Activated naive CD8-positive, alpha-beta T cell treated with anti-CD3 and anti-CD28 coated beads for 36 hours (primary cell): ENCODE measurements around the gene PMM1. TPM values are rescaled to one million over a fixed set of nuclear protein-coding genes. Genes with fewer than 3 reads are reported as not detected.
"Not testable (repeated sequence)": the region's sequence is repeated elsewhere in the genome, so short reads cannot be mapped to it uniquely, and the experiment has no call there.

ENCODE experiments used
- DNase-seq: peaks from one replicate; pipeline ENCODE4 v3.0.0; 2021
- H3K27ac Mint-ChIP-seq: one replicate; pipeline ENCODE4 v1.8.0; 2022; ENCODE audit warnings: mild to moderate bottlenecking, moderate library complexity, mixed read lengths
- H3K27me3 Mint-ChIP-seq: one replicate; pipeline ENCODE4 v1.8.0; 2022; ENCODE audit warnings: mild to moderate bottlenecking, mixed read lengths
- H3K36me3 Mint-ChIP-seq: one replicate; pipeline ENCODE4 v1.8.0; 2021; ENCODE audit warnings: mild to moderate bottlenecking, mixed read lengths
- H3K4me1 Mint-ChIP-seq: one replicate; pipeline ENCODE4 v1.8.0; 2021; ENCODE audit warnings: mixed read lengths
- H3K4me3 Mint-ChIP-seq: one replicate; pipeline ENCODE4 v1.8.0; 2022; ENCODE audit warnings: mild to moderate bottlenecking, moderate library complexity, mixed read lengths
- H3K9me3 Mint-ChIP-seq: one replicate; pipeline ENCODE4 v1.8.0; 2022; ENCODE audit warnings: mixed read lengths
- total RNA-seq, 2 experiments: library from RNA; stranded (reverse); gene quantifications; one replicate each; pipeline ENCODE4 v1.2.3, GENCODE V29; 2021

PMM1 gene
- total RNA-seq, 2 experiments from 2014 or later: 24.3 to 26.9 TPM

DNA sequence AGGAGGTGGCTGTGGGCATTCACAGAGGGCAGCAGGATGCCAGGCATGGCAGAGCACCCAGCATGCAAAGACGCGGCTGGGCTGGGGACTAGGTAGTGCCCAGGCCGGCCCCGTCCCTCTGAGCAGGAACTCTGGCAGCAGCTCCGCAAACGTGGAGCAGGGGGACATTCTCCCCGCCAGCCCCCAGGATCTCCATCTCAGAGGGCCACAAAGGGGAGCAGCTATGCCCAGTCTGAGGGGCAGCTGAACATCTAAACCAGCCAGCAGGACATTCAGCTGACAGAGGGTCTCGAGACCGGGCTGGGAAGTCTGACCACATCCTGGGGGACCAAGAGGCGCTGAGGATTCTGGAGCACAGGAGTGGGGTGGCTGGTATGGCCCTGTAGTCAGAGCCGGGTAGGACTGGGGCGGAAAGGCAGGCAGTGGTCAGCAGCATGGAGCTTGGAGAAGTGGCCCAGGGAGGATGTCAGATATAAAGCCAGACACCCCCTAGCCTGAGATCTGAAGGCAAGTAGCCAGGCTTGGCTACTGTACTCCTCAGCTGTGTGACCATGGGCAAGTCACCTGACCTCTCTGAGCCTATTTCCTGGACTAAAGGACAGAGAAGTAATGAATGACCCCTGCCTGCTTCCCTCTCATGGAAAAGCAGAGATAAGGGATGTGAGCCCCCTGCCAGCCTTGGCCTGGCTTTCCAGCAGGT is 10.2 kb downstream of the PMM1 start:
- Mint-ChIP-seq H3K27ac (peak overlapping the region; percentile 29), H3K4me1 (no peaks in the 10 kb centered on the region), H3K9me3 (no peaks in the 10 kb centered on the region), H3K36me3 (peaks cover 6% of the 10 kb centered on the region), H3K27me3 (no peaks in the 10 kb centered on the region), H3K4me3 (no peak overlapping the region)
- DNase-seq: no peak

DNA sequence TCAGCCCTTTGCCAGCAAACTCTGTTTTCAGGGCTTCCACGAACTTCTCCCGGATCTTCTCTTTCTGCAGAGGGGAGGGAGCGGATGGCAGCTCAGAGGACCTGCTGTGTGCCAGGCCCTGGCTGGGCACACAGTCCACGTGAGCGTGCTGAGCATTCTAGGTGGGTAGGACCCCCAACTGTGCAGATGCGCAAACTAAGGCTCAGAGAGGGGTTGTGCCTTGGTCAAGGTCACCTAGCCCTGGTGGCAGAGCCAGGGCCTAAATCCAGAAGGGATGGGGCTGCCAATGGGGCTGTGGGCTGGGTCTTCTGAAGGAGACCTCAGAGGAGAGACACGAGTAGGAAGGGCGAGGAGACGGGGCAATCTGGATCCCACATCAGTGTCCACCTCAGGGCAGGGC is 10.8 kb downstream of the PMM1 start:
- no peak overlapping the region for H3K27ac Mint-ChIP-seq
- no peak for DNase-seq

DNA sequence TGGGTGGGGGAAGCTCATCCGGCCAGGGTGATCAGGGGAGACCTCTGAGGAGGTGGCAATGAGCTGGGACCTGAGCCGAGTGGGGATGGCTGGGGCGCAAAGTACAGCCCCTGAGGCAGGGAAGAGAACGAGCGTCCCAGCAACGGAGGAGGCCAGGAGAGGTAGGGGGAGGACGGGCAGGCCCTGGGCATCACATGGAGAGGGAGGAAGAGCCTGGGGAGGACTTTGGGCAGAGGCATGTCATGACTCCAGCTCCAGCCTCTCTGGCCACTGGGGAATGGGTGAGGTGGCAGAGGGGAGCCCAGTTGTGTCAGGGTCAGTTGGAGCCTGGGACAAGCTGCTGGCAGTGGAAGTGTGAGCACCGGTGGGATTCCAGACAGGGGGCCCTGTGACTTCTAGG is 11.5 kb downstream of the PMM1 start:
- Mint-ChIP-seq H3K4me1 (no peaks in the 10 kb centered on the region), H3K27ac (no peak overlapping the region), H3K4me3 (no peak overlapping the region), H3K9me3 (no peaks in the 10 kb centered on the region), H3K36me3 (peaks cover 6% of the 10 kb centered on the region), H3K27me3 (no peaks in the 10 kb centered on the region)
- no peak for DNase-seq

More for the DNA sequence above, 10.8 kb downstream of the PMM1 start:
- Mint-ChIP-seq H3K4me3 (no peak overlapping the region), H3K9me3 (no peaks in the 10 kb centered on the region), H3K36me3 (peaks cover 6% of the 10 kb centered on the region), H3K27me3 (no peaks in the 10 kb centered on the region), H3K4me1 (no peaks in the 10 kb centered on the region)

GRCh38 chr22:41576877-41577276 is 12.8 kb downstream of the PMM1 start:
- no peak overlapping the region for H3K4me3 Mint-ChIP-seq
- no peaks in the 10 kb centered on the region for H3K4me1 Mint-ChIP-seq
- no peak overlapping the region for H3K27ac Mint-ChIP-seq
- no peaks in the 10 kb centered on the region for H3K9me3 Mint-ChIP-seq
- DNase-seq: peak; percentile 31
- H3K36me3 Mint-ChIP-seq: no peaks in the 10 kb centered on the region
- no peaks in the 10 kb centered on the region for H3K27me3 Mint-ChIP-seq

GRCh38 chr22:41575533-41575932 is 14.1 kb downstream of the PMM1 start:
- no peaks in the 10 kb centered on the region for H3K4me1 Mint-ChIP-seq
- DNase-seq: no peak

DNA sequence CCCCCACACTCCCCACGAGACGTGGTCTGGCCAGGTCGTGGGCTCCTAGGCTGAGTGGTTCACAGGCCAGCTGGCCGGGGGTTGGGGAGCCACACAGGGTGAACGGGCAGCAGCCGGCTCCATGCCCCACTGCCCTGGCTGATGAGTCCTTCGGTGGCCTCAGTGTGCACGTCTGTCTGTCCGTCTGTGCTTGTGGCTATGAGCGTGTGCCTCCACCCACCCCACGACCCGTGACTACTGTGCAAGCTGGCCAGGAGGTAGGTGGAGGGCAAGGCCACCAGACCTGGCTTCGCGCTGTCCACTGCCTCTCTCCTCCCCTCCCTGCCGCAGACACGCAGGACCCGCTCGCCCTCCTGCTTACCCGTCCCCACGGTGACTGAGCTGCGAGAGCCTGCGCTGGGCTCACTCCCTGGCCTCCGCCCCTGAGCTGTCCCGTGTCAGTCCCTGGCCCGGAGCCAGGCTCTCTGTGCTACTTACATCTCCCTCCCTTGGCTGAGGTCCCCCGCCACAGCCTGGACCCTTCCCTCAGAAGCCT is 14.7 kb downstream of the PMM1 start:
- no peak overlapping the region for H3K27ac Mint-ChIP-seq
- no peak for DNase-seq
- no peaks in the 10 kb centered on the region for H3K36me3 Mint-ChIP-seq
- H3K27me3 Mint-ChIP-seq: no peaks in the 10 kb centered on the region
- no peaks in the 10 kb centered on the region for H3K9me3 Mint-ChIP-seq
- no peaks in the 10 kb centered on the region for H3K4me1 Mint-ChIP-seq
- H3K4me3 Mint-ChIP-seq: no peak overlapping the region

More at GRCh38 chr22:41575533-41575932, 14.1 kb downstream of the PMM1 start:
- no peaks in the 10 kb centered on the region for H3K9me3 Mint-ChIP-seq
- no peak overlapping the region for H3K4me3 Mint-ChIP-seq
- H3K27me3 Mint-ChIP-seq: no peaks in the 10 kb centered on the region
- H3K27ac Mint-ChIP-seq: no peak overlapping the region
- H3K36me3 Mint-ChIP-seq: no peaks in the 10 kb centered on the region

DNA sequence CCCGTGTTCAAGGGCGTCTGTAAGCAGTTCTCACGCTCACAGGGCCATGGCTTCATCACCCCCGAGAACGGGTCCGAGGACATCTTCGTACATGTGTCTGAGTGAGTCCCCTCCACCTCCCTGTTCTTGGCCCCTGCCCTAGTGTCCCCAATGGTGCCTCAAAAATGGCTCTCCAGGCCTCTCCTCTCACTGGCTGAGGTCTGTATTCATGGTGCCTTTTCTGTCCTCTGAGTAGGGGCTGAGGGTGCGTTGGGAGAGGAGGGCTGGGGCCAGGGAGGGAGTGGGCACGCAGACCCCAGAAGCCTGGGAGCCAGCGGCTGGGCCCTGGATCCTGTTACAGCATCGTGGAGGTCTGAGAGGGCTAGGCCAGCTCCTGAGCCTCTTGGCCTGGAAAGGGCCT is 16.0 kb downstream of the PMM1 start:
- DNase-seq: no peak
- H3K9me3 Mint-ChIP-seq: no peaks in the 10 kb centered on the region
- H3K4me3 Mint-ChIP-seq: no peak overlapping the region
- no peaks in the 10 kb centered on the region for H3K27me3 Mint-ChIP-seq
- H3K4me1 Mint-ChIP-seq: no peaks in the 10 kb centered on the region
- no peak overlapping the region for H3K27ac Mint-ChIP-seq
- H3K36me3 Mint-ChIP-seq: no peaks in the 10 kb centered on the region

DNA sequence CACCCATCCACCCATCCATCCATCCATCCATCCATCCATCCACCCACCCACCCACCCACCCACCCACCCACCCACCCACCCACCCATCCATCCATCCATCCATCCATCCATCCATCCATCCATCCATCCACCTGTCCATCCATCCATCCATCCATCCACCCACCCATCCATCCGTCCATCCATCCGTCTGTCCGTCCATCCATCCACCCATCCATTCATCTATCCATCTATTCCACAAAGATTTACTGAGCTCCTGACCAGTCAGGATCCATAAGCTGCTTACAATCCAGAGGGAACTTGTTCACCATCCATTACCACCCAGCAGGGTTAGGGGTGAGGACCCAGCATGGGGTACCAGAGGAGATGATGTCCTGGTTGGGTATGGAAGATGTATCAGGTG is 17.3 kb downstream of the PMM1 start:
- H3K4me1 Mint-ChIP-seq, H3K36me3 Mint-ChIP-seq, H3K9me3 Mint-ChIP-seq, H3K4me3 Mint-ChIP-seq, DNase-seq, H3K27ac Mint-ChIP-seq, H3K27me3 Mint-ChIP-seq: not testable (repeated sequence)

- Mint-ChIP-seq H3K36me3 (no peaks in the 10 kb centered on the region), H3K9me3 (no peaks in the 10 kb centered on the region), H3K4me1 (no peaks in the 10 kb centered on the region), H3K27ac (no peak overlapping the region), H3K27me3 (no peaks in the 10 kb centered on the region), H3K4me3 (no peak overlapping the region)
- no peak for DNase-seq
Measured at GRCh38 chr22:41571786-41572185, 17.9 kb downstream of the PMM1 start.

GRCh38 chr22:41570221-41570620 is 19.4 kb downstream of the PMM1 start:
- Mint-ChIP-seq H3K9me3 (no peaks in the 10 kb centered on the region), H3K27ac (no peak overlapping the region), H3K4me1 (peaks cover 5% of the 10 kb centered on the region), H3K27me3 (no peaks in the 10 kb centered on the region), H3K4me3 (no peak overlapping the region), H3K36me3 (no peaks in the 10 kb centered on the region)
- no peak for DNase-seq

DNA sequence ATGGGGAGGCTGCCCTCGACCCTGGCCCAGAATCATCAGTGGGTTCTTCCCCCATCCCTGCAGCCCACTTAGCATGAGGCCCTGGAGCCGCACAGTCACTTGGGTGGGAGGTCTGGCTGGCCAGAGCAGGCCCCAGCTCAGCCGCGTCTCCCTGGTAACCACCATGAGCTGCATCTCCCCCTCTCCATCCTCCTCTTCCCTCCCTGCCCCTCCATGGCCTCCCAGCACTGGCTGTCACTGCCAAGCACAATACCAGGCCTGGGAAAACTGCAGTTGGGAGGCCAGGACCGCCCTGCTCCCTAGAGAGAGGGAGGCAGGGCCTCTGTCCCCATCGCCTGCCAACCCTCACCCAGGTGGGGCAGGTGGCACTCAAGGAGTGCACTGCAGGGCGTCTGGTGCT is 20.8 kb downstream of the PMM1 start:
- H3K27me3 Mint-ChIP-seq: no peaks in the 10 kb centered on the region
- DNase-seq: no peak
- H3K4me1 Mint-ChIP-seq: peaks cover 5% of the 10 kb centered on the region
- H3K27ac Mint-ChIP-seq: no peak overlapping the region
- H3K36me3 Mint-ChIP-seq: no peaks in the 10 kb centered on the region
- no peak overlapping the region for H3K4me3 Mint-ChIP-seq
- no peaks in the 10 kb centered on the region for H3K9me3 Mint-ChIP-seq

- no peak for DNase-seq
- no peak overlapping the region for H3K4me3 Mint-ChIP-seq
- H3K27me3 Mint-ChIP-seq: peaks cover 1% of the 10 kb centered on the region
- no peak overlapping the region for H3K27ac Mint-ChIP-seq
- no peaks in the 10 kb centered on the region for H3K36me3 Mint-ChIP-seq
- H3K4me1 Mint-ChIP-seq: peaks cover 5% of the 10 kb centered on the region
- H3K9me3 Mint-ChIP-seq: no peaks in the 10 kb centered on the region
Measured at GRCh38 chr22:41567512-41567768, 22.2 kb downstream of the PMM1 start.

DNA sequence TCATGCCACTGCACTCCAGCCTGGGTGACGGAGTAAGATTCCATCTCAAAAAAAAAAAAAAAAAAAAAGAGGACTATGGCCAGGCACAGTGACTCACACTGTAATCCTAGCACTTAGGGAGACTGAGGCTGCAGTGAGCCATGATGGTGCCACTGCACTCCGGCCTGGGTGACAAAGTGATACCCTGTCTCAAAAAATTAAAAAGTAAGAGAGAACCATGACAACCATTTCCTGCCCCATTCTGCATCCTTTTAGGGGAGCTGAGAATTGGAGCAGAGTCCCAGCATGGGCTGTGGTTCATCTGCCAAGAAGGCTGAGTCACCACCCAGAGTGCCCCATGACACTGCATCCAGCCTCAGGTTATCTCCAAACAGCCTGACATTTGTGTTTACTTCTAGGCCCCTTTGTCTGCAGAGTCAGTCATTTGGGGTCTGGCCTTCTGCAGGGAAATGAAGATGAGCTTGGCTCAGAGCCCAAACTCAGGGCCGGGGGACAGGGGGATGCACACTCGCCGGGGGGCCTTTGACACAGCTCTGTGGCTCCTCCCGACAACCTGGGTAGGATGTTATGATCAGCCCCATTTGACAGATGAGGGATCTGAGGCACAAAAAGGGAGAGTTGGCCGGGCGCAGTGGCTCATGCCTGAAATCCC is 24.1 kb downstream of the PMM1 start:
- no peaks in the 10 kb centered on the region for H3K36me3 Mint-ChIP-seq
- peaks cover 18% of the 10 kb centered on the region for H3K27me3 Mint-ChIP-seq
- no peak overlapping the region for H3K27ac Mint-ChIP-seq
- H3K4me1 Mint-ChIP-seq: peaks cover 5% of the 10 kb centered on the region
- no peaks in the 10 kb centered on the region for H3K9me3 Mint-ChIP-seq
- H3K4me3 Mint-ChIP-seq: no peak overlapping the region
- peak; percentile 38 for DNase-seq

- Mint-ChIP-seq H3K27ac (no peak overlapping the region), H3K4me1 (peaks cover 5% of the 10 kb centered on the region), H3K27me3 (peaks cover 28% of the 10 kb centered on the region), H3K36me3 (no peaks in the 10 kb centered on the region), H3K4me3 (no peak overlapping the region), H3K9me3 (no peaks in the 10 kb centered on the region)
- DNase-seq: no peak
Measured at GRCh38 chr22:41564563-41564962, 25.1 kb downstream of the PMM1 start.

GRCh38 chr22:41563051-41563711 is 26.5 kb downstream of the PMM1 start:
- Mint-ChIP-seq H3K9me3 (no peaks in the 10 kb centered on the region), H3K4me1 (peaks cover 5% of the 10 kb centered on the region), H3K27me3 (peaks cover 38% of the 10 kb centered on the region), H3K36me3 (no peaks in the 10 kb centered on the region), H3K27ac (no peak overlapping the region), H3K4me3 (no peak overlapping the region)
- DNase-seq: no peak

DNA sequence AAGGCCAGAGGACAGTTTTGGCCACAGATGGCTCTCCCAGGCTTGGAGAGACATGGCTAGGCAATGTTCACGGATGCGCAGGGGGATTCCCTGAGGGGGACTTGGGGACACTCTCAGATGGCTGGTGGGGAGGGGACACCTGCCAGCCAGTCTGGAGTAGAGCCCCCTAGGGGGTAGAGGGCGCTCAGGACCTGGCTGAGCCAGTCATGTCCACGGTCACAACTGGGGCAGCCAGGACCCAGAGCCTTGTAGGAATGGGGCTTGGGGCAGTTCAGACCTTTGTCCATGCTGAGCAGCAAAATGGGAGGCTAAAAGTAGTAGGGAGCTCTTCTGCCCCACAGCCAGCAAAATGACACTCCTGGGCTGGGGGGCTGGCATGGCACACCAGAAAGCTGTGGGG is 27.2 kb downstream of the PMM1 start:
- H3K4me3 Mint-ChIP-seq: no peak overlapping the region
- no peaks in the 10 kb centered on the region for H3K9me3 Mint-ChIP-seq
- no peak for DNase-seq
- H3K36me3 Mint-ChIP-seq: no peaks in the 10 kb centered on the region
- H3K27me3 Mint-ChIP-seq: peaks cover 43% of the 10 kb centered on the region
- no peak overlapping the region for H3K27ac Mint-ChIP-seq
- peaks cover 7% of the 10 kb centered on the region for H3K4me1 Mint-ChIP-seq
